ENCODE measurements around the gene EHMT1. TPM values are rescaled to one million over a fixed set of nuclear protein-coding genes. Genes with fewer than 3 reads are reported as not detected.

EHMT1 gene
- total and polyA plus RNA-seq, 2 donors (not counting 1 experiment from before 2014, with no cell fraction given) = 101 to 394 TPM

- whole genome bisulfite sequencing (ENCODE audit: insufficient coverage) = under 1% methylated on average over 61 of the region's 61 CpGs
- Histone ChIP-seq H4K20me1 (ENCODE audit: control insufficient read depth, insufficient read depth, low read length, poor library complexity, severe bottlenecking) (peaks cover 5% of the 10 kb centered on the region), H2AFZ (ENCODE audit: insufficient read depth, low read depth, low read length, poor library complexity, severe bottlenecking) (no peak overlapping the region), H3K27ac (ENCODE audit: low read length in 2 of 2) (no peak overlapping the region), H3K4me2 (replicated peaks; ENCODE audit: low read depth, low read length, poor library complexity, severe bottlenecking) (peak overlapping the region; percentile 93), H3K36me3 (replicated peaks in 1 of 2; ENCODE audit: control extremely low read depth in 1 of 2, control insufficient read depth in 1 of 2, extremely low read depth in 1 of 2, insufficient read depth in 2 of 2, low read length in 1 of 2) (peaks cover 0 to 24% of the 10 kb centered on the region in 2 experiments), H3K9ac (ENCODE audit: low read length) (peak overlapping the region; percentile 56), H3K79me2 (ENCODE audit: control insufficient read depth, insufficient read depth, low read length) (peaks cover 13% of the 10 kb centered on the region), H3K9me3 (ENCODE audit: control extremely low read depth in 1 of 3, control insufficient read depth in 2 of 3, insufficient read depth in 1 of 3, low read length in 2 of 3) (no peaks in the 10 kb centered on the region), H3K4me1 (ENCODE audit: control insufficient read depth in 2 of 2, insufficient read depth in 2 of 2, low read length in 2 of 2) (peaks cover 9 to 15% of the 10 kb centered on the region in 2 donors), H3K27me3 (replicated peaks in 1 of 4; ENCODE audit: control extremely low read depth in 1 of 4, control insufficient read depth in 3 of 4, insufficient read depth in 4 of 4, low read length in 3 of 4) (no peaks in the 10 kb centered on the region), H3K4me3 (ENCODE audit: control extremely low read depth in 1 of 5, extremely low read depth in 1 of 5, insufficient read depth in 1 of 5, low read depth in 2 of 5, low read length in 4 of 5) (peak overlapping the region in 3 of 5 experiments; percentile 47 to 58 (median 51))
- DNase-seq (no peak), ATAC-seq (ENCODE audit: low read depth) (no peak)
- TF ChIP-seq CTCF (IDR thresholded peaks at IDR 0.05) = no peak
- no peak for TF ChIP-seq EZH2 (IDR thresholded peaks at IDR 0.05; ENCODE audit: borderline replicate concordance, insufficient read depth, low read depth, low read length, poor library complexity, severe bottlenecking)
- no peak overlapping the region for H3K27ac Mint-ChIP-seq
- no peaks in the 10 kb centered on the region for H3K27me3 Mint-ChIP-seq
- no peak overlapping the region for H3K4me3 Mint-ChIP-seq
- POLR2A ChIA-PET = interaction anchor here (0.7 to 1.6 kb wide), 3 partner anchors 11 to 29 kb away, joined by 7 to 8 read pairs (median 7); partner anchors contain the start of genes ARRDC1 and EHMT1
- H3K4me1 Mint-ChIP-seq = peaks cover 12% of the 10 kb centered on the region
- intact Hi-C loops (cut with micrococcal nuclease) = loop anchor here (1.0 to 2.0 kb wide), 4 partner anchors 12 to 39 kb away; partner anchors contain the start of genes ARRDC1, DPH7, MRPL41 and PNPLA7
- CTCF ChIA-PET = no interaction called here
- no peaks in the 10 kb centered on the region for H3K9me3 Mint-ChIP-seq (ENCODE audit: insufficient read depth)
Measured at GRCh38 chr9:137590123-137590468, 28.7 kb upstream of the EHMT1 start.
